CD4-positive, alpha-beta T cell treated with Interleukin-4 for 1 hour (primary cell): Measurements from ENCODE around the gene THBS2.
A peak's percentile ranks its signal among the peaks of the same experiment; 100 is the strongest.
"Not testable (repeated sequence)": the region's sequence is repeated elsewhere in the genome, so short reads cannot be mapped to it uniquely, and the experiment has no call there.

Experiments used
- DNase-seq, 2 donors: peaks; one replicate each; pipeline ENCODE4 v3.0.0-alpha.2; 2020 to 2022

THBS2 gene

DNA sequence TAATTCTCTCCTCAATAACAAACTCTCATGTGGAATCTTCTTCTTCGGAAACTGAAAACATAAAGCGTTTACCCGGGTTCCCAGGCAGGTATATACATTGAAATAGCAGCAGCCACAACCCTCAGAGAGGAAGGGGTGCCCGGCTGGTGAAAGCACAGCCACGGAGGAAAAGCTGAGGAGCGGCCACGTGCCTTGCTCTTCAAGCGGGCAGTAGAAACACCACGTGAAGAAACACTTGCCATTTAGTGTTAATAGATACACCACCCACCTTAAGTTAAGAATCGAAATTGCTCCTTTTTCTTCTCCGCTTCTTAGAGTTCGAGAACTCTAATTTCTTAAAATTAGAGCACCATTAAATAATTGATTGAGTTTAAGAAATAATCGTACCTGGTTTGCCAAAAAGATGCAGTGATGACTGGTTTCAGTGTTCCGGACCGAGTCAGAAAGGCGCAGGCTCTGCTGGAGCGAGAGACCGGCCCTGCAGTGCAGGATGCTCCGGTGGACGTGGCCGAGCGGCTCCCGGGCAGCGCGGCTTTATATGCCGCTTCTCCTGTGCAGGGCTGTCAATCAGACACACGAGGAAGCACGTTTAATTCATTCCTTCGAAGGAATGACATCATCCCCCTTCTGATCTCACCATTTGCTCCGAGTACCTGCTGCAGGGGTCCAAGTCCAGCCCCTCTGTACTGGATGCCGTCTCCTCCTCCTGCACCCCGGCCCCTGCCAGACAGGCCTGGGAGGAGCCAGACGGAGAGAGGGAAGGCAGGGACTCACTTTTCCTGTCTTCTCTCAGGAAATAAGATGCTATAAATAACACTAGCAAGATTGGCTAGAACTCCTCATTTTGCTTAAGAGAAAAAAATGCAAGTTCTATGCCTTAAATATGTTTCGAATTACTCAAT, at the start of gene THBS2:
TSS of gene THBS2 (minus strand) at position 510 of the 902 bp plus-strand sequence. CDS start 3,062 bp downstream, outside the sequence.
- no peak for DNase-seq

DNA sequence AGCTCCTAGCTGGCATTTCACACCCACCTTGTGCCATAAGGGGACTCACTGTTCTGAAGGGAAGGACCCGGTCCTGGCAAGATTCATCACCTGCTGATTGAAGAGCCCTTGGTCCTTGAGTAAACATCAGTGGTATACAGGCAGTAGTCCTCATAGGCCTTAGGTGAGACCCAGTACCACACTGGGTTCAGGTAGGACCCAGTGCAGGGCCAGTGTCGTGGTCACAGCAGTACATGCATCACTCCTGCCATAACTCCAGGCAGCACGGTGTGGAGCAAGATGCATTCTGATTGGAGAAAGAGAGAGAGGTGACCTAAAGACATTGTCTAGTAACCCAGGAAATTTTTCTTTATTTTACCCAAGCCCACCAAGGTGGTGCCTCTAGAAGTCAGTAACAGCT, 49.1 kb upstream of the THBS2 start:
- DNase-seq, result no peak

DNA sequence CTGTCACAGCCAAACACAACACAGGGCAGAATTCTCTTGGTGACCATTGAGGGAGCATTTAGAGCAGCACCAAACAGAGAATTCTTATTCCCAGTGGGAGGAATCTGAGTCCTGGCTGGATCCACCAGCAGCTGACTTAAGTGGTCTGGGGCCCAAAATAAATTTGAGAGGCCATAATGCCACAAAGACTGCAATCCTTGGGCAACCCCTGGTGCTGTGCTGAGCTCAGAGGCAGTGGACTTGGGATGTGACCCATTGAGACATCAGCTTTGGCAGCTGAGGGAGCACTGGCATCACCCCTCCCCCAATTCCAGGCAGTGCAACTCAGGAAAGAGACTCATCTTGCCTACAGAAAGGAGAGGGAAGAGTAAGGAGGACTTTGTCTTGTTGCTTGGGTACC, 48.6 kb upstream of the THBS2 start:
- DNase-seq, result no peak

DNA sequence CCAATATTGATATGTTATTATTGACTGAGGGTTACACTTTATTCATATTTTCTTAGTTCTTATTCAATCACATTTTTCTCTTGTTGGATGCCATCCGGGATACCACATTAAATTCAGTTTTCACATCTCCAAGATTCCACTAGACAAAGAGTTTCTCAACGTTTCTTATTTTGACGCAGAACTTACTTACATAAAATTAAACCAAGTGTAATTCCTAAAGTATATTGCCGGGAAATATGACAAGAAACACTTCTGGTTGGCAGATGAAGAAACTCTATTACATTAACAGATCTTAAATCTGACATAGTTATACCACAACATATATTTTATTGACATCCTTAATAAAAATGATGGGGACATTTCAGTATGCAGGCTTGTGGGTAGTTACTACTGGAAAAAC, 47.3 kb upstream of the THBS2 start:
- DNase-seq, result no peak

DNA sequence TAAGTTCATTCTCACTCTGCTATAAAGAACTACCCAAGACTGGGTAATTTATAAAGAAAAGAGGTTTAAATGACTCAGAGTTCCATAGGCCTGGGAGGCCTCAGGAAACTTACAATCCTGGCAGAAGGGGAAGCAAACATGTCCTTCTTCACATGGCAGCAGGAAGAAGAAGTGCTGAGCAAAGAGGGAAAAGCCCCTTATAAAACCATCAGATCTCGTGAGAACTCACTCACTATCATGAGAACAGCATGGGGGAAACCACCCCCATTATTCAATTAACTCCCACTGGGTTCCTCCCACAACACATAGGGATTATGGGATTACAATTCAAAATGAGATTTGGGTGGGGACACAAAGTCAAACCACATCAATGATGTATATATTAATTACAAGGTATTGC, 45.0 kb upstream of the THBS2 start:
- not testable (repeated sequence) for DNase-seq

DNA sequence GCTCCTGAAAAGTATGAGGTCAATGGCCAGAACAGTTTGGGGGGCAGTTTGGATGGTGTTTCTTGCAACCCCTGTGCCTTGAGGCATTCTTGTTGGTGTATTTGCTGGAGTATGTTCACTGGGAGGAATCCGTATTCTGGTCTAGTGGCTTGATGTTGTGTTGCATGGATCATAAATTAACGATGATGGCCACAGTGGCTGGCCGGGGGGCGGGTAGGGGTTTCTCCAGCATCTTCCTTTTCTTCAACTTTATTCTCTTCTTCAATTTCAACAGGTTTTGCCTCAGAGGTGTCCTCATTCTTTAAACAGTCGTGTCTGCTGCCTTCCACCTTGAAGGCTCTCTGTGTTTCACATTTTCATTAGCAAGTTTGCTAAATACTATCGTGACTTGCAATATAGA, 43.0 kb upstream of the THBS2 start:
- DNase-seq, result no peak

DNA sequence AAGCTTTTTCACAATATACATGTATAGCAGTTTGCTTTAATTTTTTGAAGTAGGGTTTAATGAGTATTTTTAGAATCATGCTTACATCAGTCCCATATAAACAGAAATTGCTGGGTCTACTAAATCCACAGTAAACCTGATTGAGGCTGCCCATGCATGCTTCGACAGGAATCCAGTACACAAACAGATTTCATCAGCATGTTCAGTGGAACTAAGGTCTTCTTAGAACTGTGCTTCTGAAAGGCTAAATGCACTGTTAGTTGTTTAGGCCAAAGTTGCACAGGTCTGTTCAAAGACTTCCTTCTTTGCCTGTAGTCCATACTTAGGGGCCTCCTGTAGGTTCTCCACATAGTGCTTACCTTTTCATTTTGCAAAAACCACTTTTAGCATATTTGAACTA, 42.5 kb upstream of the THBS2 start:
- DNase-seq, result no peak

DNA sequence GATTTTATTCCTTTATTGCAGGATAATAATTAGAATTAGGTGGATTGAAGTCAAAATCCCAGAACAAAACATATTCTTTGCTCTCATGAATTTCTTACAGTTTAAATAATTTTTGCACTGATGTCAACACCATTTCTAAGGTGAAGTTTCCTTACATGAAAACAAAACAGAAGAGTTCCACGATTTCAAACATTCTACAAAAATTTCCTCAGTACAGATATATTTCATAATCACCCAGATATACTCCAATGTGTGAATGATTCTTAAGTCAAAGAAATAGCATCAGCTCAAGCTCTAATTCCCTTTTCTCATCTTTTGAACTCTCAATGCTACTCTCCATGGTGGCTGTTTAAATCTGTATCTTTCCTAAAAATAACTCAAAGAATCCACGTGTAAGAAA, 39.5 kb upstream of the THBS2 start:
- no peak for DNase-seq

DNA sequence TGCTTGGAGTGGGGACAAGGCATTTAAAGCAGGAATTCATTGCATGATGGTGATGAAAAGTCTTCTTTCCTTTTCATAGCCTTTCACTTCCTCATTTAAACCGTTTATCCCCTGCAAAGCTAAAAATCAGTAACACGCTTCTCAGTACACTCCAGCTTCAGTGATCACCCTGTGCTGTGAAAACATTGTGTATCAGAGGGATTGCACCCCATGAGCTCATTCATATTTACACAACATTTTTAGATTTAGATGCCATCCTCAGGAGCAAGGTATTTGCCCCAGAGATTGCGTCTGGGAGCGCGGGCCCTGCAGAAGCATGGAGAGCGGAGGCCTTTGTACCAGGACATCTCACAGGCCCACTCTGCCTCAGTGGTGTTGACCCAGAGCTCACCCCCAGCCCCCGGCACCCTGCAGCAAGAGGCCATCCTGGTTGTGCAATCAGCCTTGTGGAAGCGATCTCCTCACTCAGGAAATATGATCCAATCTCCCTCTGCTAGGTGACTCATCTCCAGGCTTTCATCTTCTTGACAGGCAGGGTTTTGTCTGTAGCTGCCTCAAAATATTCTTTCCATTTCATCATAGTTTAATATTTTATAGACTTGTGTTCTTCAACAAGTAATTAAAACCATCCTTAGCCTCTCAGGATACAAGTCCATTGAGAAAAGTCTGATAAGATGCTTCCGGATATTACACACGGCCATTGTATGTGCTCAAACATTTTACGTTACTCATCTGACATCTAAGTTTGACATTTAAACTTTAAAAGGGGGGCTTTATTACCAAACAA, 38.9 kb upstream of the THBS2 start:
- peak in 1 of 2 donors; percentile 30 for DNase-seq

DNA sequence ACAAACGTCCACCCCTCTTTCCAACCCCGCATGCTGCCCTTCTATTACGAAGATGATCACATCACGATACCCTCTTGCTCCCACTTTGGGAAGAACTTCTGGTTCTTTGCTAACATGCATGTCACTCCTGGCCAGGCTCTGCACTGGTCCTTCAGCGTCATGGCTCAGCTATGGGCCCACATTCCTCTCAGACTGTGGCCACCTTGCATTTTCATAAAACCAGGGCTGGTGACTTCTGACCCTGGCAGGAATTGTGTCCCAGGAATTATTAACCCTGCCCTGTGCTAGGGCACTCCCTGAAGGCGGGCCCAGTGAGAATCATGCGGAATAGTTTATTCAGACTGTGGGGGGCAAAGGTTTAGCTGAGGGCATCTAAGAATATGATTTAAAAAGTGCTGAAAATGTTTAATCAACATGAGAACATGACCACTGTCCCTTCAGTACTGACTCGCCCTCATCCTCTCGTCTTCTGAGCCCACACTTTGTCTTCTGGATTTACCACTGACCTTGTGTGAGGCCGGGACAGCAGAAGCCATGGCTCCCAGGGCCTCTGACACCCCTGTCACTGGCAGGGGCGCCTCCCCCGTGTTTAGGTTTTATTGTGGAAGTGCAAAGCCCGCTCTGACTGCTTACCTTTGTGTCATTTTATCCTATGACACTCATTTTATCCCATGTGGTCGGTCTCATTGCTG, 38.1 kb upstream of the THBS2 start:
- no peak for DNase-seq

DNA sequence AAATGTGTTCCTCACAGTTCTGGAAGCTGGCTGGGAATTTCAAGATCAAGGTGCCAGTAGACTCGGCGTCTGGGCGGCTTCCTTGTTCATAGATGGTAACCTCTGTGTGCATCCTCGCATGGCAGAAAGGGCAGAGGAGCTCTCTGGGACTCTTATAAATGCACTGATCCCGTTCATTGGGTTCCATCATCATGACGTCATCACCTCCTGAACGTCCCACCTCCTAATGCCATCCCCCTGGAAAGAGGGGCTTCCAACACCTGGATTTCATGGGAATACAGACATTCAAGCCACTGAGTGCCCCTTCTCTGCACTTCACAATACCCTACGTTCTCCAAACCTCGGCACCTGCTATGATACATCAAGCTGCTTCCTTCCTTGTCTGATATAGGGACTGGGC, 37.5 kb upstream of the THBS2 start:
- DNase-seq, result no peak

DNA sequence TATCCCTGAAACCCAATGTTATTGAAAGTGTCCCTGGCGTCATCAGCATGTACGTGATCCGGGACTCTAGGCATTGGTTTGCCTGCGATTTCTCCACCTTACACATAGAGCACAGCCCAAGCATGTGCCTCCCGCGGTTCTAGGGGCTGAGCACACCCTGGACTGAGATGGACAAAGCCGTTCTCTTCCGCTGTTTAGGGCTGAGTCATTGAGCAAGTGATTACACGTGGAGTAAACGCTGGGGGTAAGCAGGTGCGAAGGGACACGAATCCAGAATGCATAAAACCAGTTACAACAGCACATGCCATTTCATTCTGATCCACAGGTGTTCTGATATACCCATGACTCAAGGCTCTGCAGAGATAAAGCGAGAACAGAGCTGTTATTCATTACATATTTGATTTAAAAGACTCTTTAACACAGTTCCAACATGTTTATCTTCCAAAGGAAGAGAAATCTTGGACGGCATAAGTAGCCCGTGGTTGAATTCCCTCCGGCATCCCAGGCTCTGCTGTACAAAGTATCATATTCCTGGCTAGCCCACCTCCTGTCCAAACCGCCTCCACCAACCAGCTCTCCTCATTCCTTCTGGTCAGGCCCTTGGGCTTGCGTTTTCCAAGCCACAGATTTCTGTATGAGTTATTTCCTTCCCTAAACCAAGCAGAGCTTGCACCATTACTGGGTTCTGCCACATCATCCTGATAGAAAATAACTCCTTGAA, 36.1 kb upstream of the THBS2 start:
- no peak for DNase-seq

DNA sequence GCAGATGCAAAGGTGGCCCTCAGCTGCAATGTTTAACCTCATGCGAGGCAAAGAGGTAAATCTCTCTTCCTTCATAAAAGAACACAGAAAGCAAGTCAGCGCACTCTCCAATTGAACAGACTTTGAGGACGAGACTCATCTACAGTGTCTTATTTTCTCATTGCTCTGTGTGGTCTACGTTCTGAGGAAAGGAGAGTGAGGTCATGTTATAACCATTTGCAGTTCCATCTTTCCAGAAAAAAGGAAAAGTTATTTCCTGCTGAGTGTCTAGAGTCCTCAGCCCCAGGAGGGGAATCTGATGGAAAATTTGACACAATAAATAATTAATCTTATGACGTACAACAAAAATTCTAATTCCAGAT, 35.6 kb upstream of the THBS2 start:
- DNase-seq, result no peak

DNA sequence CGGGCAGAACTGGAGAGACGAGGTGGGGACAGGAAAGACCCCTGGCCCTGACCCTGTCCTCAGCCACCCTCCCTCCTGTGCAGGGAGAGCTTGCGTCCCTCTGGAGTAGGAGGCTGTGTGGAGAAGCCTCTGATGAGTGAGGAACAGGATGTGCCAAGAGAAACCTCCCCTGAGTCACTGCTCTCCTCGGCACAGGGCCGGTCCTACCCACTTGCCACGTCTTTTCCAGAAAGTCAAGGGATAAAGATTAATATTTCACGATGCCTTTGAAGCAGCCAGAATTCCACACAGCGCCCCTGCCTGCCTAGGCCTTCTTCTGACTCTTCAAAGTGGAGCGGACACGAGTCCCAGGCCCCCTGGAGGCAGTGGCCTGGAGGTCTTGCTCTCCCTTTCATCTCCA, 34.9 kb upstream of the THBS2 start:
- no peak for DNase-seq

DNA sequence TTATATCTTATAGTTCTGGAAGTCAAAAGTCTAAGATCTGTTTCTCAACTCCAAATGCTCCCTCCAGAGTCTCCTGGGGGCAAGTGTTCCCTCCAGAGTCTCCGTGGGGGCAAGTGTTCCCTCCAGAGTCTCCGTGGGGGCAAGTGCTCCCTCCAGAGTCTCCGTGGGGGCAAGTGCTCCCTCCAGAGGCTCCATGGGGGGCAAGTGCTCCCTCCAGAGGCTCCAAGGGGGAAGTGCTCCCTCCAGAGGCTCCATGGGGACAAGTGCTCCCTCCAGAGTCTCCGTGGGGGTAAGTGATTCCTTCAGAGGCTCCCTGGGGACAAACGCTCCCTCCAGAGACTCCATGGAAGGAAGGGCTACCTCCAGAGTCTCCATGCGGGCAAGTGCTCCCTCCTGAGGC, 34.0 kb upstream of the THBS2 start:
- DNase-seq, result no peak

DNA sequence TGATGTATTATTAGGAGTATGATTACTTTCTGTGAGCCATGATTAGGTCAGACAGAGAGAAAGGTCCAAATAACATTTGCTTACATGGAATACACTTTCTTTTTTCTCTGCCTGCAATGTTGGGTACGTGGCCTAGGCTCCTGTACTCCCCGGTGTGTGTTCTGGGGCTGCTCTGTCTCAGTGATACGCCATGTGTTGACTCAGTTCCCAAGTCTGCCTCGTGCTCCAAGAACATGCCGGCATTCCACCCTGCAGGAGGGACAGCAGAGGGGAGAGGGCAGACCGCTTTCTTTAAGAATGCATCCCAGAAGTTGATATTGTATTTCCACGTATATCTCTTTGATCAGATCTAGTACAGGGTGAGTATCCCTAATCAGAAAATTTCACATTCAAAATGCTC, 33.3 kb upstream of the THBS2 start:
- DNase-seq, result no peak

DNA sequence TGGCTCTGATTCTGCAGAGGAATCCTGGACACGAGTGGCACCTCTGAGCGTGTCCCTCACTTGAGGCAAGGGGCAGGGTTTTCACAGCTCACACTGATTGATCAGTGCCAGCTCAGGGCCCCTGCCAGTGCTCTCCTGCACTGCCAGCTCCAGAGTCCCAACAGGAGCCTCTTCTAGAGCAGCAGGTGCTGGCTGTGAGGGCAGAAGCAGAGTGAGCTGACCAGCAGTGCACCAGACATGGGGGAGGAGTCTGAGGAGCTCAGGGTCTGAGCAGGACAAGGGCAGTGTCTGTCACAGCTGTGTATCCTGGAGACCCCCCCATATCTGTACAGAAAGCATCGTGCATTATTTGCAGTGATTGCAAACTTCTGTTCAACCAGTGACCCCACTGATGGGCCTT, 31.5 kb upstream of the THBS2 start:
- no peak for DNase-seq

DNA sequence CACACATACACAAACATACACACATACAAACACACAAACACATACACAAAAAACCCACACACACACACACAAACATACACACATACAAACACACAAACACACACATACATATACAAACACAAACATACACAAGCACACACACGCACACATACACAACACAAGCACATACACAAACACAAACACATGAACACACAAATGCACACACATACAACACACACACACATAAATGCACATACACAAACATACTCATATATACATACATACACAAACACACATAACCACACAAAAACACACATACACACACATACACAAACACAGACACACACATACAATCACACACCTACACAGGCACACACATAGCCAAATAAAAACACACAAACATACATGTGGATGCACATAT, 30.3 kb upstream of the THBS2 start:
- no peak for DNase-seq

DNA sequence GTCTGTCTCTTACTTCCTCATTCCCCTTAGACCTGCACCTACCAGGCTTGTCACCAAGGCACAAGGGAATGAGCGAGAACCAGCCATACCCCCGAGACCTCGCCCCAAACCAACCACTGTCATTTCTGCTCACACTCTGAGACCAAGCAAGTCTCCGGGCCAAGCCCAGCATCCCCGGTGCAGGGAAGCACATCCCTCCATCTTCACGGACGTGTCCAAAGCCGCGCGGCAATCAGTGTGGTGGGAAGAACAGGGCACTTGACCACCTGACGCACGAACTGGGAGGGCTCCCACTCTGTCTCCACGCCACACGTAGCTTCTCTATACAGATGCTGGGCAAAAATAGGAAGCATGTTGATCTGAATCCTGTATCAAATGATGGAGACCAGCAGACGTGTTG, 28.4 kb upstream of the THBS2 start:
- no peak for DNase-seq

DNA sequence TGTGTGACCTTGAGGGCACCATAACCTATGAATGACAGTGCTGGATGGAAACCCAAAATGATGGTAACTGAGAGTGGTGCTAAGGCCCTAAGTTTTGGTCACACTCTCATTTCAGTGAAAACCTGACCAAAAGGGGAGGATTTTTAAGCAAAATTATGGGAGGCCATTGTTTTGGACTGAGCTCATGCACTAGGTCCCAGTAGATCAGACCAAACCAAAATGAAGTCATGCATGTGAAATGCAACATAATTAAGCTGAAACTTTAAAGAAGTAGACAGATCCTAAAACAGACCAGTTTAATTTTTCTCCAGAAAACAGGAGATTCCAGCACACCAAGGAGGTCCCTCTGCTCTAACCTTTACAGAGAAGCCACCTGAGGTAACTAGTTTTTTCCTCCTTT, 24.0 kb upstream of the THBS2 start:
- DNase-seq, result no peak

DNA sequence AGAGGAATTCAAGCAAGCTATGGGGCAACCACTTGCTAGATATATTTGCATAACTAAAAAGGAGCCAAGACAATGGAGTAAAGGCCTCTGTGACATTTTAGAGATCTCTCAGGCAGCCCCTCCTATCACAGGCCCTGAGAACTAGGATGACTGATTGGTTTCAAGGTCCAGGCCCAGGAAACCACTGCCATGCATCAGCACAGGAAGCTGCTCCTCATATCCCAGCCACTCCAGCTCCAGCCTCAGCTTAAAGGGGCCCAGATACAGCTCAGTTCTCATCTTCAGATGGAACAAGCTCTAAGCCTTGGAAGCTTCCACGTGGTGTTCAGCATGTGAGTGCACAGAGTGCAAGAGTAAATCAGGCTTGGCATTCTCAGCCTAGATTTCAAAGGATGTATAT, 21.1 kb upstream of the THBS2 start:
- no peak for DNase-seq

DNA sequence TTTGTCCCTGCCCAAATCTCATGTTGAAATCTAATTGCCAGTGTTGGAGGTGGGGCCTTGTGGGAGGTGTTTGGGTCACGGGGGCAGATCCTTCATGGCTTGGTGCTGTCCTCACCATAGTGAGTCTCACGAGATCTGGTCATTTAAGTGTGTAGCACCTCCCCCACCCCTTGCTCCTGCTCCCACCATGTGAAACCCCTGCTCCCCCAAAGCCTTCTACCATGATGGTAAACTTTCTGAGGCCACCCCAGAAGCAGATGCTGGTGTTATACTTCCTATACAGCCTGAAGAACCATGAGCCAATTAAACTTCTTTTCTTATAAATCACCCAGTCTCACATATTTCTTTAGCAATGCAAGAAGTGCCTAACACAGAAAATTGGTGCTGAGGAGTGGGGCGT, 19.9 kb upstream of the THBS2 start:
- DNase-seq, result no peak

DNA sequence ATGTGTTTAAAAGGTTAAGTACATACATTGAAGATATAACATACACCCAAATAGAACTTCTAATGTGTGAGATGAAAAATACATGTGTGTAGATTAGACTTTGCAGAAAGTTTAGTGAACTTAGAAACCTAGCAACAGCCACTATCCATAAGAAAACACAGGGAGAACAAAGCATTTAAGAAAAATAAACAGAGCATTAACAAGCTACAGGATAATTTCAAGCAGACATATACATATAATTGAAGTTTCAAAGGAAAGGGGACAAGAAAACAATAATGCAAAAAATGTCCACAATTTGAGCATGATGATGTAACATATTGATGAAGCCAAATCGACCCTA, 18.2 kb upstream of the THBS2 start:
- no peak for DNase-seq
